GM12865 (cell line): Measurements from ENCODE around the gene NPIPB6.

Experiments
- DNase-seq: peaks from one replicate; pipeline ENCODE4 v3.0.0; 2010; ENCODE audit warnings: low read depth
- H3K4me3 ChIP-seq: 2 replicates; pipeline ENCODE4 v1.5.1; 2011; ENCODE audit warnings: mild to moderate bottlenecking, low read depth, low read length, control low read depth
- CTCF ChIP-seq: IDR thresholded peaks from 2 replicates; pipeline ENCODE4 v1.5.1; 2011; ENCODE audit warnings: low read length, control low read depth, low read depth, inconsistent platforms; ENCODE audit not compliant: insufficient read depth; ENCODE audit errors: missing control alignments

The NPIPB6 gene

GRCh38 chr16:28319476-28320022 is 43.8 kb downstream of the NPIPB6 start:
- no peak for TF ChIP-seq CTCF
- H3K4me3 ChIP-seq: no peak overlapping the region
- DNase-seq: no peak

DNA sequence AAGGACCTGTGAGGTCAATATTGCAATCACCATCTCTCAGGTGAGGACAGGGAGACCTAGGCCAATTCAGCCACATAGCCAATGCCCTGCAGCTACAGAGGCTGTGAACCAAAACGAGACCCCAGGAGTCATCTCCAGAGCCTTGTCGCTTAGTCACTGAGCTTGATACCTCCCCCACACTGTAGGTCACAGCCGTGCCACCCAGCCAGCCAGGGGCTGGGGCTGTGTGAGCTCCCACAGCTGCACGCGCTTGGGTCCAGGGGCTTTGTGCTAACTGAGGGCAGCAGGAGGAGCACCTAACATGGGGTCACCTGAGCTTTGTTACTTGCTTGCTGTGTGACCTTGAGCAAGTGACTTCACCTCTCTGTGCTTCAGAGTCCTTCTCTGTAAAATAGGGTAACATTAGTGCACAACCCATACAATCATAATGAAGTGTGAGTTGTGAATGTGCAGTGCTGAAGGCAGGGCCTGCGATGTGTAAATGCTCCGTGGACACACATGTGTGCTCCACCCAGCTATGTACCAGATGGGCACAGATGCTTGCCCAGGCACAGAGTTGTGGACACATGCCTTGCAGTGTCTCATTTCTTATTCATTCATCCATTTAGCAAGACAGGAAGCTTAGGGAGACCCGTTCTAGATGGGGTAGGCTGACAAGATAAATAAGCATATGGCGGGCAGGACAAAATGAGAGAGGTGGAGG is 45.1 kb downstream of the NPIPB6 start:
- H3K4me3 ChIP-seq: no peak overlapping the region
- no peak for DNase-seq
- no peak for TF ChIP-seq CTCF

GRCh38 chr16:28317040-28317880 is 46.0 kb downstream of the NPIPB6 start:
- peak; percentile 86 for TF ChIP-seq CTCF
- DNase-seq: peak; percentile 60
- H3K4me3 ChIP-seq: no peak overlapping the region

DNA sequence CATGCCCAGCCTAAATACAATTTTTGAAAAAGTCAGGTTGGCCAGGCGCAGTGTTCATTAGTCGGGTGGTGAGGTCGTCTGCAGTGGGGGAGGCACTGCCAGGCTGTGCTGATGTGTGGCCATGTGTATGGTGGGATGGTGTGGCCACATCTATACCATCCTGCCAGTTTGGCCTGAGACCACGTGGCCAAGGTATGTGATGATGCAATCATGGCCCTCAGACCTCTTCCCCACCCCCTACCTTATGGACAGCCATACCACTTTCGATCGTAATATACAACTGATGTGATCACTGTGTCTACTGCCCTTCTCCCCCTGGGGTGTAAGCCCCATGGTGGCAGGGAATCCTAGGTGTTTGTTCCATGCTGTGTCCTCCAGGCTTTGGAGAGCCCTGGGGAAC is 47.3 kb downstream of the NPIPB6 start:
- no peak for TF ChIP-seq CTCF
- DNase-seq: no peak
- no peak overlapping the region for H3K4me3 ChIP-seq

DNA sequence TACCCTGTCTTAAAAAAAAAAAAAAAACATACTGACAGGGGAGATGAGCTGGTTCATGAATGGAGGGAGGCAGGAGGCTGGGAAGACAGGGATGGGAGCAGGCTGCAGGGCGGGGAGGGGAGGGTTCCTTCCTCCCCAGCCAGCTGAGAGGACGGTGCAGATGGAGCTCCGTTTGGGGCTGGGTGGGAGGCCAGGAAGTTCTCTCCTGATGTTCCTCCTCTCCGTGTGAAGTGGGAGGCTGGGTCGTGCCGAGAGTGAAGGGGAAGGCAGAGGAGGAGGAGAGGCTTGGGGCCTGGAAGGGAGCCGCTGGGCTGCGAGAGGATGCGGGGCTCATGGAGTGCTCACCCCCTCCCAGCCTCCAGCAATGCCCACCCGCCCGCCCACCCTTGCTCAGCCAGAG is 49.7 kb downstream of the NPIPB6 start:
- no peak for TF ChIP-seq CTCF

DNA sequence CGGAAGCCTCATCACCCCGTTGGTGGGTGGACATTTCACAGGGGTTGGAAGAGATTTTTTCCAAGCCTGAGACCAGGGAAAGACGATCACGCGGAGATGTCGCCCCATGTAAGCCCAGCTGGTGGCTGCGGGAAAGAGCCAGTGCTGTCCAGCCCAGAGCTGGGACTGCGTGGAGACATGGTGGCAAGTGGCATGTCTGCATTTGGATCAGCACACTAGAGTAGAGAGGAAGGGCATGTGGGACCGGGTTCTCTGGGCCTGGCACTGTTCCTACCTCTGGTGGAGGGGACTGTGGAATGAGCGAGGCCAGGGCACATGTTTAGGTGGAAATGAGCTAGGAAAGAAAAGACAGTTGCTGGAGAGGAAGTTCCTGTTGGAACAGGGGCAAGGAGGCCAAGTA is 51.0 kb downstream of the NPIPB6 start:
- DNase-seq: no peak
- no peak overlapping the region for H3K4me3 ChIP-seq
- TF ChIP-seq CTCF: no peak

More for the DNA sequence above, 49.7 kb downstream of the NPIPB6 start:
- no peak overlapping the region for H3K4me3 ChIP-seq
- no peak for DNase-seq
